HEK293 (cell line): ENCODE results near the gene RINL.

Experiments used
- GFI1B ChIP-seq: fragments of 450-650 bp; formaldehyde crosslinking; IDR thresholded peaks from 2 replicates; pipeline ENCODE4 v1.5.1; 2016; ENCODE audit warnings: missing biosample characterization, missing genetic modification characterization
- GLI2 ChIP-seq: fragments of 450-650 bp; formaldehyde crosslinking; IDR thresholded peaks from 2 replicates; pipeline ENCODE4; 2017; ENCODE audit warnings: missing biosample characterization, missing genetic modification characterization, low read depth, borderline replicate concordance
- KLF1 ChIP-seq: fragments of 450-650 bp; formaldehyde crosslinking; IDR thresholded peaks from 2 replicates; pipeline ENCODE4 v1.5.1; 2016; ENCODE audit warnings: missing biosample characterization, missing genetic modification characterization
- KLF10 ChIP-seq: fragments of 450-650 bp; IDR thresholded peaks from 2 replicates; pipeline ENCODE4 v1.5.1; 2018; ENCODE audit warnings: missing biosample characterization, mild to moderate bottlenecking, missing genetic modification characterization
- MEIS1 ChIP-seq: sonication (generic); formaldehyde crosslinking; IDR thresholded peaks from 2 replicates; pipeline ENCODE4 v1.8.1; 2022; ENCODE audit warnings: missing genetic modification reagents, mild to moderate bottlenecking, borderline replicate concordance
- REPIN1 ChIP-seq: fragments of 450-650 bp; formaldehyde crosslinking; IDR thresholded peaks from 2 replicates; pipeline ENCODE4 v1.5.1; 2017; ENCODE audit warnings: missing biosample characterization, missing genetic modification characterization, low read depth
- SCRT1 ChIP-seq: fragments of 450-650 bp; formaldehyde crosslinking; IDR thresholded peaks from 2 replicates; pipeline ENCODE4 v1.5.1; 2016; ENCODE audit warnings: missing biosample characterization, missing genetic modification characterization, borderline replicate concordance
- SETDB1 ChIP-seq: IDR thresholded peaks from one replicate; pipeline ENCODE4 v1.6.1; 2017; ENCODE audit warnings: mild to moderate bottlenecking, low read length, moderate library complexity, mixed read lengths; ENCODE audit not compliant: insufficient read length
- SP2 ChIP-seq: fragments of 450-650 bp; formaldehyde crosslinking; IDR thresholded peaks from 2 replicates; pipeline ENCODE4 v1.5.1; 2016; ENCODE audit warnings: missing biosample characterization, missing genetic modification characterization
- SP7 ChIP-seq: fragments of 450-650 bp; formaldehyde crosslinking; IDR thresholded peaks from 2 replicates; pipeline ENCODE4 v1.5.1; 2016; ENCODE audit warnings: missing biosample characterization, missing genetic modification characterization
- ZBTB11 ChIP-seq: fragments of 450-650 bp; formaldehyde crosslinking; conservative IDR thresholded peaks from 2 replicates; pipeline ENCODE4 v1.5.1; 2016; ENCODE audit warnings: low read depth, missing biosample characterization, missing genetic modification characterization
- ZFP41 ChIP-seq: fragments of 450-650 bp; formaldehyde crosslinking; IDR thresholded peaks from 2 replicates; pipeline ENCODE4 v1.5.1; 2016; ENCODE audit warnings: missing biosample characterization, missing genetic modification characterization, borderline replicate concordance
- ZIC2 ChIP-seq: fragments of 450-650 bp; formaldehyde crosslinking; IDR thresholded peaks from 2 replicates; pipeline ENCODE4 v1.5.1; 2016; ENCODE audit warnings: missing biosample characterization, missing genetic modification characterization
- ZNF121 ChIP-seq: fragments of 450-650 bp; formaldehyde crosslinking; IDR thresholded peaks from 2 replicates; pipeline ENCODE4 v1.5.1; 2016; ENCODE audit warnings: missing biosample characterization, missing genetic modification characterization
- ZNF140 ChIP-seq: fragments of 450-650 bp; formaldehyde crosslinking; IDR thresholded peaks from 2 replicates; pipeline ENCODE4 v1.5.1; 2016; ENCODE audit warnings: missing biosample characterization, missing genetic modification characterization
- ZNF155 ChIP-seq: fragments of 450-650 bp; formaldehyde crosslinking; IDR thresholded peaks from 2 replicates; pipeline ENCODE4 v1.5.1; 2016; ENCODE audit warnings: missing biosample characterization, missing genetic modification characterization
- ZNF221 ChIP-seq: fragments of 450-650 bp; formaldehyde crosslinking; IDR thresholded peaks from 2 replicates; pipeline ENCODE4 v1.5.1; 2017; ENCODE audit warnings: missing biosample characterization, missing genetic modification characterization, borderline replicate concordance
- ZNF223 ChIP-seq: fragments of 450-650 bp; formaldehyde crosslinking; IDR thresholded peaks from 2 replicates; pipeline ENCODE4 v1.5.1; 2016; ENCODE audit warnings: missing biosample characterization, missing genetic modification characterization
- ZNF248 ChIP-seq: fragments of 450-650 bp; formaldehyde crosslinking; IDR thresholded peaks from 2 replicates; pipeline ENCODE4 v1.5.1; 2017; ENCODE audit warnings: missing biosample characterization, missing genetic modification characterization
- ZNF335 ChIP-seq: fragments of 450-650 bp; formaldehyde crosslinking; conservative IDR thresholded peaks from 2 replicates; pipeline ENCODE4 v1.5.1; 2016; ENCODE audit warnings: missing biosample characterization, missing genetic modification characterization
- ZNF391 ChIP-seq: fragments of 450-650 bp; formaldehyde crosslinking; IDR thresholded peaks from 2 replicates; pipeline ENCODE4 v1.5.1; 2016; ENCODE audit warnings: low read depth, missing biosample characterization, missing genetic modification characterization, borderline replicate concordance
- ZNF488 ChIP-seq: fragments of 450-650 bp; formaldehyde crosslinking; IDR thresholded peaks from 2 replicates; pipeline ENCODE4 v1.5.1; 2016; ENCODE audit warnings: missing biosample characterization, missing genetic modification characterization
- ZNF530 ChIP-seq: fragments of 450-650 bp; formaldehyde crosslinking; IDR thresholded peaks from 2 replicates; pipeline ENCODE4 v1.5.1; 2016; ENCODE audit warnings: low read depth, missing biosample characterization, missing genetic modification characterization
- ZNF548 ChIP-seq: fragments of 450-650 bp; formaldehyde crosslinking; IDR thresholded peaks from 2 replicates; pipeline ENCODE4 v1.5.1; 2016; ENCODE audit warnings: missing biosample characterization, missing genetic modification characterization
- ZNF561 ChIP-seq: fragments of 450-650 bp; IDR thresholded peaks from 2 replicates; pipeline ENCODE4 v1.5.1; 2018; ENCODE audit warnings: missing biosample characterization, missing genetic modification characterization, borderline replicate concordance
- ZNF580 ChIP-seq: fragments of 450-650 bp; formaldehyde crosslinking; IDR thresholded peaks from 2 replicates; pipeline ENCODE4 v1.5.1; 2016; ENCODE audit warnings: missing biosample characterization, missing genetic modification characterization
- ZNF629 ChIP-seq: fragments of 450-650 bp; formaldehyde crosslinking; IDR thresholded peaks from 2 replicates; pipeline ENCODE4 v1.5.1; 2017; ENCODE audit warnings: missing biosample characterization, missing genetic modification characterization
- ZNF658 ChIP-seq: fragments of 450-650 bp; formaldehyde crosslinking; IDR thresholded peaks from 2 replicates; pipeline ENCODE4; 2016; ENCODE audit warnings: missing biosample characterization, missing genetic modification characterization
- ZNF664 ChIP-seq: fragments of 450-650 bp; formaldehyde crosslinking; IDR thresholded peaks from 2 replicates; pipeline ENCODE4 v1.5.1; 2016; ENCODE audit warnings: missing biosample characterization, missing genetic modification characterization
- ZNF692 ChIP-seq: fragments of 450-650 bp; formaldehyde crosslinking; IDR thresholded peaks from 2 replicates; pipeline ENCODE4 v1.5.1; 2016; ENCODE audit warnings: missing biosample characterization, missing genetic modification characterization
- ZNF707 ChIP-seq: fragments of 450-650 bp; formaldehyde crosslinking; IDR thresholded peaks from 2 replicates; pipeline ENCODE4 v1.5.1; 2016; ENCODE audit warnings: missing biosample characterization, missing genetic modification characterization
- ZNF777 ChIP-seq: fragments of 450-650 bp; formaldehyde crosslinking; IDR thresholded peaks from 2 replicates; pipeline ENCODE4 v1.5.1; 2017; ENCODE audit warnings: missing biosample characterization, missing genetic modification characterization, borderline replicate concordance
- ZNF785 ChIP-seq: fragments of 450-650 bp; formaldehyde crosslinking; IDR thresholded peaks from 2 replicates; pipeline ENCODE4 v1.5.1; 2016; ENCODE audit warnings: missing biosample characterization, missing genetic modification characterization
- ZSCAN5A ChIP-seq: fragments of 450-650 bp; formaldehyde crosslinking; IDR thresholded peaks from 2 replicates; pipeline ENCODE4 v1.5.1; 2016; ENCODE audit warnings: missing biosample characterization, missing genetic modification characterization

RINL gene

GRCh38 chr19:38852231-38853044 is 25.6 kb downstream of the RINL start (continued):
- TF ChIP-seq ZNF530 = no peak
- TF ChIP-seq ZNF223 = no peak
- TF ChIP-seq ZNF658 (tag by site-specific recombination) = no peak
- no peak for TF ChIP-seq ZNF580 (tag by site-specific recombination)
- no peak for TF ChIP-seq SETDB1
- TF ChIP-seq KLF1 (tag by site-specific recombination) = 0 out of 2 replicates have a peak, but pooled peaks have one; percentile 12
- TF ChIP-seq ZNF121 (tag by site-specific recombination) = no peak
- no peak for TF ChIP-seq ZNF561 (tag by site-specific recombination)
- no peak for TF ChIP-seq KLF10 (tag by site-specific recombination)
- TF ChIP-seq ZIC2 = no peak
- TF ChIP-seq ZNF785 (tag by site-specific recombination) = no peak
- TF ChIP-seq GFI1B = no peak
- TF ChIP-seq ZNF221 (tag by site-specific recombination) = no peak
- TF ChIP-seq ZNF707 = no peak
- no peak for TF ChIP-seq ZNF488 (tag by site-specific recombination)
- TF ChIP-seq ZNF692 (tag by site-specific recombination) = 0 out of 2 replicates have a peak, but pooled peaks have one; percentile 33
- no peak for TF ChIP-seq ZNF664
- no peak for TF ChIP-seq ZNF140 (tag by site-specific recombination)
- TF ChIP-seq ZFP41 (tag by site-specific recombination) = no peak
- no peak for TF ChIP-seq MEIS1 (CRISPR knock-in tag)
- TF ChIP-seq SP2 = no peak
- no peak; the same call in 1 of the 2 replicates for TF ChIP-seq ZNF391
- TF ChIP-seq ZNF629 (tag by site-specific recombination) = peak; percentile 32; the same call in 1 of the 2 replicates
- TF ChIP-seq SCRT1 (tag by site-specific recombination) = no peak
- TF ChIP-seq ZNF155 = no peak
- TF ChIP-seq ZSCAN5A (tag by site-specific recombination) = no peak
- no peak for TF ChIP-seq ZNF248 (tag by site-specific recombination)
- 0 out of 2 replicates have a peak, but pooled peaks have one; percentile 9 for TF ChIP-seq SP7 (tag by site-specific recombination)
- TF ChIP-seq GLI2 (tag by site-specific recombination) = no peak
- no peak for TF ChIP-seq ZNF548
- TF ChIP-seq REPIN1 (tag by site-specific recombination) = no peak
- TF ChIP-seq ZNF335 = peak; percentile 54
- TF ChIP-seq ZNF777 (tag by site-specific recombination) = peak; percentile 37; the same call in 1 of the 2 replicates
- 0 out of 2 replicates have a peak, but pooled peaks have one; percentile 26 for TF ChIP-seq ZBTB11 (tag by site-specific recombination)
